ENCODE results near the gene LIN7B. TPM values are rescaled to one million over a fixed set of nuclear protein-coding genes. Genes with fewer than 3 reads are reported as not detected.
A peak's percentile ranks its signal among the peaks of the same experiment; 100 is the strongest.

The LIN7B gene
- total and polyA plus RNA-seq, 9 of the 15 experiments (the other 6 are each of a cell fraction or from before 2014, with no cell fraction given): 0.89 to 15.7 (median 4.0) TPM

DNA sequence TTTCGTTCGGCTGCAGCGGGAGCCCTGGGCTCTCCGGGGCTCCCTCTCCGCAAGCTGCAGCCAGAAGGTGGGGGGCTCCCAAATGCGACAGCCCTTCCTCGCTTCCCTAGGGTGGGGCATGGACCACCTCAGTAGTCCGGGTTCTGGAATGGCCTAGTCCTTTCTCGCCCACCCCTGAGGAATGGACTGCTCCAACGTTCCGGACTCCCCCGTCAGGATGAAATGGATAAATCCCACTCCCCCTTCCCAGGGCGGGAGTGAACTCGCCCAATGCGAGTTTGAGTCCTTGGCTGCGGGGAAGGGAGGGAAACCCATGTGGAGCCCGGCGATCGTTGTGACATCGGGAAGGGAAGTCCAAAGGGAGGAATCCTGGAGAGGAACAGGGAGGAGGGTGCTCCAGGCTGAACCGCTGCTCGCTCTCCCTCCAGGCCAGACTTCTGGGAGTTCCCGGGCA is 35.5 kb downstream of the LIN7B start (continued):
- TF ChIP-seq NR2C1 (IDR thresholded peaks at IDR 0.05): no peak
- TF ChIP-seq NR2C1 (tag; IDR thresholded peaks at IDR 0.05): no peak
- TF ChIP-seq POLR2A (conservative IDR thresholded peaks at IDR 0.05): peak; percentile 23; the same call in 1 of the 2 replicates
- no peak for TF ChIP-seq ZNF121 (CRISPR knock-in tag; conservative IDR thresholded peaks at IDR 0.05)
- TF ChIP-seq, protein P1, sequence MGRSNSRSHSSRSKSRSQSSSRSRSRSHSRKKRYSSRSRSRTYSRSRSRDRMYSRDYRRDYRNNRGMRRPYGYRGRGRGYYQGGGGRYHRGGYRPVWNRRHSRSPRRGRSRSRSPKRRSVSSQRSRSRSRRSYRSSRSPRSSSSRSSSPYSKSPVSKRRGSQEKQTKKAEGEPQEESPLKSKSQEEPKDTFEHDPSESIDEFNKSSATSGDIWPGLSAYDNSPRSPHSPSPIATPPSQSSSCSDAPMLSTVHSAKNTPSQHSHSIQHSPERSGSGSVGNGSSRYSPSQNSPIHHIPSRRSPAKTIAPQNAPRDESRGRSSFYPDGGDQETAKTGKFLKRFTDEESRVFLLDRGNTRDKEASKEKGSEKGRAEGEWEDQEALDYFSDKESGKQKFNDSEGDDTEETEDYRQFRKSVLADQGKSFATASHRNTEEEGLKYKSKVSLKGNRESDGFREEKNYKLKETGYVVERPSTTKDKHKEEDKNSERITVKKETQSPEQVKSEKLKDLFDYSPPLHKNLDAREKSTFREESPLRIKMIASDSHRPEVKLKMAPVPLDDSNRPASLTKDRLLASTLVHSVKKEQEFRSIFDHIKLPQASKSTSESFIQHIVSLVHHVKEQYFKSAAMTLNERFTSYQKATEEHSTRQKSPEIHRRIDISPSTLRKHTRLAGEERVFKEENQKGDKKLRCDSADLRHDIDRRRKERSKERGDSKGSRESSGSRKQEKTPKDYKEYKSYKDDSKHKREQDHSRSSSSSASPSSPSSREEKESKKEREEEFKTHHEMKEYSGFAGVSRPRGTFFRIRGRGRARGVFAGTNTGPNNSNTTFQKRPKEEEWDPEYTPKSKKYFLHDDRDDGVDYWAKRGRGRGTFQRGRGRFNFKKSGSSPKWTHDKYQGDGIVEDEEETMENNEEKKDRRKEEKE (IDR thresholded peaks at IDR 0.05; ENCODE audit: borderline replicate concordance in 1 of 2, control insufficient read depth in 1 of 2, low read depth in 2 of 2, low read length in 1 of 2): peak in 1 of 2 experiments; percentile 91; a peak in 2 of 4 replicates
- peak; percentile 55; the same call in 1 of the 2 replicates for TF ChIP-seq ZNF764 (CRISPR knock-in tag; IDR thresholded peaks at IDR 0.05; ENCODE audit: low read depth)
- TF ChIP-seq FIP1L1 (IDR thresholded peaks at IDR 0.05; ENCODE audit: low read depth, low read length, poor library complexity, severe bottlenecking): no peak
- no peak for TF ChIP-seq ETS2 (tag; IDR thresholded peaks at IDR 0.05; ENCODE audit: borderline replicate concordance, poor library complexity, severe bottlenecking)
- TF ChIP-seq MBD2 (IDR thresholded peaks at IDR 0.05; ENCODE audit: borderline replicate concordance, low read depth): peak; percentile 94
- TF ChIP-seq, protein P2, sequence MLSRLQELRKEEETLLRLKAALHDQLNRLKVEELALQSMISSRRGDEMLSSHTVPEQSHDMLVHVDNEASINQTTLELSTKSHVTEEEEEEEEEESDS (CRISPR knock-in tag; IDR thresholded peaks at IDR 0.05): no peak
- no peak for TF ChIP-seq ZBTB17 (CRISPR knock-in tag; IDR thresholded peaks at IDR 0.05)
- TF ChIP-seq LEF1 (IDR thresholded peaks at IDR 0.05): no peak
- TF ChIP-seq SP2 (IDR thresholded peaks at IDR 0.05; ENCODE audit: extremely low read depth, low read depth, low read length, poor library complexity, severe bottlenecking): no peak
- TF ChIP-seq TOE1 (IDR thresholded peaks at IDR 0.05; ENCODE audit: borderline replicate concordance): no peak; the same call in 1 of the 2 replicates
- TF ChIP-seq TOE1 (CRISPR knock-in tag; IDR thresholded peaks at IDR 0.05; ENCODE audit: borderline replicate concordance, low read depth): peak; percentile 78; the same call in 1 of the 2 replicates
- peak; percentile 96 for TF ChIP-seq CHD1 (IDR thresholded peaks at IDR 0.05; ENCODE audit: low read length)
- no peak for TF ChIP-seq ZNF75A (CRISPR knock-in tag; IDR thresholded peaks at IDR 0.05)
- TF ChIP-seq RNF2 (IDR thresholded peaks at IDR 0.05): peak; percentile 62
- no peak for TF ChIP-seq ZNF311 (CRISPR knock-in tag; IDR thresholded peaks at IDR 0.05)
- no peak for TF ChIP-seq STAT5A (IDR thresholded peaks at IDR 0.05; ENCODE audit: borderline replicate concordance, low read length)
- TF ChIP-seq, protein P3, sequence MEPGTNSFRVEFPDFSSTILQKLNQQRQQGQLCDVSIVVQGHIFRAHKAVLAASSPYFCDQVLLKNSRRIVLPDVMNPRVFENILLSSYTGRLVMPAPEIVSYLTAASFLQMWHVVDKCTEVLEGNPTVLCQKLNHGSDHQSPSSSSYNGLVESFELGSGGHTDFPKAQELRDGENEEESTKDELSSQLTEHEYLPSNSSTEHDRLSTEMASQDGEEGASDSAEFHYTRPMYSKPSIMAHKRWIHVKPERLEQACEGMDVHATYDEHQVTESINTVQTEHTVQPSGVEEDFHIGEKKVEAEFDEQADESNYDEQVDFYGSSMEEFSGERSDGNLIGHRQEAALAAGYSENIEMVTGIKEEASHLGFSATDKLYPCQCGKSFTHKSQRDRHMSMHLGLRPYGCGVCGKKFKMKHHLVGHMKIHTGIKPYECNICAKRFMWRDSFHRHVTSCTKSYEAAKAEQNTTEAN (CRISPR knock-in tag; IDR thresholded peaks at IDR 0.05): no peak
- TF ChIP-seq ZFX (CRISPR knock-in tag; IDR thresholded peaks at IDR 0.05): no peak
- TF ChIP-seq SLC30A9 (CRISPR knock-in tag; IDR thresholded peaks at IDR 0.05): no peak
- no peak for TF ChIP-seq ZSCAN32 (CRISPR knock-in tag; IDR thresholded peaks at IDR 0.05)
- TF ChIP-seq RFX5 (IDR thresholded peaks at IDR 0.05; ENCODE audit: low read depth, low read length): no peak
